ENCODE data around the gene CCDC32.

- TF ChIP-seq CTCF (IDR thresholded peaks at IDR 0.05 in 8 of 11, conservative IDR thresholded peaks at IDR 0.05 in 3 of 11) (no peak), POLR2A (IDR thresholded peaks at IDR 0.05) (no peak), POLR2AphosphoS5 (IDR thresholded peaks at IDR 0.05) (peak in 1 of 3 donors; percentile 28)
Observed at GRCh38 chr15:40543631-40544294, 21.1 kb downstream of the CCDC32 start.
